A549 (cell line): Measurements from ENCODE around the gene NCBP3.

Source experiments
- CBX2 ChIP-seq: fragments of 200-600 bp; sonication (generic); IDR thresholded peaks from 2 replicates; pipeline ENCODE4 v1.6.1; 2016; ENCODE audit warnings: low read depth, mild to moderate bottlenecking, borderline replicate concordance
- JUNB ChIP-seq: fragments of >200 bp; sonication (Bioruptor Twin); formaldehyde crosslinking; IDR thresholded peaks from 2 replicates; pipeline ENCODE4 v1.6.1; 2016
- MAZ ChIP-seq: fragments of 150-350 bp; IDR thresholded peaks from 2 replicates; pipeline ENCODE4 v1.6.1; 2014; ENCODE audit warnings: antibody characterized with exemption, low read depth, low read length, borderline replicate concordance
- POLR2A ChIP-seq: IDR thresholded peaks from 2 replicates; pipeline ENCODE4 v1.6.1; 2012; ENCODE audit warnings: mild to moderate bottlenecking, low read length
- RFX5 ChIP-seq: fragments of 450-650 bp; IDR thresholded peaks from 2 replicates; pipeline ENCODE4 v1.7.1; 2014; ENCODE audit warnings: antibody characterized with exemption, mild to moderate bottlenecking, moderate library complexity
- RNF2 ChIP-seq: fragments of 200-600 bp; sonication (generic); IDR thresholded peaks from 2 replicates; pipeline ENCODE4 v1.6.1; 2016; ENCODE audit warnings: low read depth, mild to moderate bottlenecking, antibody characterized with exemption, moderate library complexity, borderline replicate concordance
- TF ChIP-seq, protein P1 (sequence below): fragments of >200 bp; sonication (Bioruptor Twin); formaldehyde crosslinking; IDR thresholded peaks from 3 replicates; pipeline ENCODE4 v1.5.1; 2016
- TF ChIP-seq, protein P2 (sequence below): fragments of 200-600 bp; sonication (generic); IDR thresholded peaks from 2 replicates; pipeline ENCODE4 v1.6.1; 2016; ENCODE audit warnings: antibody characterized with exemption, mild to moderate bottlenecking, moderate library complexity

DNA sequence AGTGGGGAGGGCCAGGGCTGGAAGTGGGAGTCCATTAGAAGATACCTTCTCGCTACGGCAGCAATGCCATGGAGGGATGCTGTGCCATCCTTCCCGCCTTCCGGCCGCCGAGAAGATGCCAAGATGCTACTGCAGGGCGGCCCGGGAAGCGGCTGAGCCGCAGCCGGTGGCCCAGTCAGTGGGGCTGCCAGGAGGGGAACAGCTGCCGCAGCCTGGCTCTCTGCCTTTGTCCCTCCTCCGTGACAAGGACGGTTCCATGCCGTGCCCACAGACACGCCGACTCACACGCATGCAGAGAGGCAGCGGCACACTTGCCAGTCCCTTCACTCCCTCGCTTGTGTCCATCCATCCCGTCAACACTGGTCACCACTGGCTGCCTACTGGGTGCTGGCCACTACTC lies 20.2 kb upstream of the NCBP3 start:
- no peak for TF ChIP-seq JUNB
- TF ChIP-seq, protein P1, sequence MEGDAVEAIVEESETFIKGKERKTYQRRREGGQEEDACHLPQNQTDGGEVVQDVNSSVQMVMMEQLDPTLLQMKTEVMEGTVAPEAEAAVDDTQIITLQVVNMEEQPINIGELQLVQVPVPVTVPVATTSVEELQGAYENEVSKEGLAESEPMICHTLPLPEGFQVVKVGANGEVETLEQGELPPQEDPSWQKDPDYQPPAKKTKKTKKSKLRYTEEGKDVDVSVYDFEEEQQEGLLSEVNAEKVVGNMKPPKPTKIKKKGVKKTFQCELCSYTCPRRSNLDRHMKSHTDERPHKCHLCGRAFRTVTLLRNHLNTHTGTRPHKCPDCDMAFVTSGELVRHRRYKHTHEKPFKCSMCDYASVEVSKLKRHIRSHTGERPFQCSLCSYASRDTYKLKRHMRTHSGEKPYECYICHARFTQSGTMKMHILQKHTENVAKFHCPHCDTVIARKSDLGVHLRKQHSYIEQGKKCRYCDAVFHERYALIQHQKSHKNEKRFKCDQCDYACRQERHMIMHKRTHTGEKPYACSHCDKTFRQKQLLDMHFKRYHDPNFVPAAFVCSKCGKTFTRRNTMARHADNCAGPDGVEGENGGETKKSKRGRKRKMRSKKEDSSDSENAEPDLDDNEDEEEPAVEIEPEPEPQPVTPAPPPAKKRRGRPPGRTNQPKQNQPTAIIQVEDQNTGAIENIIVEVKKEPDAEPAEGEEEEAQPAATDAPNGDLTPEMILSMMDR, result no peak
- no peak for TF ChIP-seq MAZ
- TF ChIP-seq, protein P2, sequence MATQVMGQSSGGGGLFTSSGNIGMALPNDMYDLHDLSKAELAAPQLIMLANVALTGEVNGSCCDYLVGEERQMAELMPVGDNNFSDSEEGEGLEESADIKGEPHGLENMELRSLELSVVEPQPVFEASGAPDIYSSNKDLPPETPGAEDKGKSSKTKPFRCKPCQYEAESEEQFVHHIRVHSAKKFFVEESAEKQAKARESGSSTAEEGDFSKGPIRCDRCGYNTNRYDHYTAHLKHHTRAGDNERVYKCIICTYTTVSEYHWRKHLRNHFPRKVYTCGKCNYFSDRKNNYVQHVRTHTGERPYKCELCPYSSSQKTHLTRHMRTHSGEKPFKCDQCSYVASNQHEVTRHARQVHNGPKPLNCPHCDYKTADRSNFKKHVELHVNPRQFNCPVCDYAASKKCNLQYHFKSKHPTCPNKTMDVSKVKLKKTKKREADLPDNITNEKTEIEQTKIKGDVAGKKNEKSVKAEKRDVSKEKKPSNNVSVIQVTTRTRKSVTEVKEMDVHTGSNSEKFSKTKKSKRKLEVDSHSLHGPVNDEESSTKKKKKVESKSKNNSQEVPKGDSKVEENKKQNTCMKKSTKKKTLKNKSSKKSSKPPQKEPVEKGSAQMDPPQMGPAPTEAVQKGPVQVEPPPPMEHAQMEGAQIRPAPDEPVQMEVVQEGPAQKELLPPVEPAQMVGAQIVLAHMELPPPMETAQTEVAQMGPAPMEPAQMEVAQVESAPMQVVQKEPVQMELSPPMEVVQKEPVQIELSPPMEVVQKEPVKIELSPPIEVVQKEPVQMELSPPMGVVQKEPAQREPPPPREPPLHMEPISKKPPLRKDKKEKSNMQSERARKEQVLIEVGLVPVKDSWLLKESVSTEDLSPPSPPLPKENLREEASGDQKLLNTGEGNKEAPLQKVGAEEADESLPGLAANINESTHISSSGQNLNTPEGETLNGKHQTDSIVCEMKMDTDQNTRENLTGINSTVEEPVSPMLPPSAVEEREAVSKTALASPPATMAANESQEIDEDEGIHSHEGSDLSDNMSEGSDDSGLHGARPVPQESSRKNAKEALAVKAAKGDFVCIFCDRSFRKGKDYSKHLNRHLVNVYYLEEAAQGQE, result no peak
- TF ChIP-seq RFX5, result no peak
- no peak for TF ChIP-seq CBX2
- TF ChIP-seq POLR2A, result no peak
- TF ChIP-seq RNF2, result no peak
